ENCODE results near the gene INPP5F. TPM values are rescaled to one million over a fixed set of nuclear protein-coding genes. Genes with fewer than 3 reads are reported as not detected.

Gene INPP5F
- total and polyA plus RNA-seq, 10 of the 15 experiments (the other 5 are each of a cell fraction or from before 2014, with no cell fraction given) = 6.0 to 49.3 (median 34.3) TPM

GRCh38 chr10:119858063-119858462, 132.2 kb downstream of the INPP5F start:
- whole genome bisulfite sequencing (ENCODE audit: insufficient coverage, insufficient replicate concordance, low lambda C conversion rate, missing lambda C conversion rate) = 96% methylated on average over 1 of the region's 1 CpG
- POLR2A ChIA-PET = no interaction called here
- RAD21 ChIA-PET (ENCODE audit: unreplicated experiment) = interaction anchor here (0.6 to 6.1 kb wide), 7 partner anchors 13 to 306 kb away, joined by 3 to 144 read pairs (median 11); partner anchors contain the start of genes INPP5F and MCMBP
- Histone ChIP-seq H3K79me2 (ENCODE audit: control insufficient read depth, insufficient read depth, low read length) (peaks cover 32% of the 10 kb centered on the region), H3K9me3 (replicated peaks; ENCODE audit: control insufficient read depth, insufficient read depth, low read length) (no peaks in the 10 kb centered on the region), H3K27me3 (replicated peaks in 1 of 2; ENCODE audit: control insufficient read depth in 2 of 2, insufficient read depth in 2 of 2, low read length in 1 of 2) (no peaks in the 10 kb centered on the region), H3K4me3 (no peak overlapping the region), H3K4me2 (ENCODE audit: control insufficient read depth, insufficient read depth) (no peak overlapping the region), H2AFZ (ENCODE audit: control insufficient read depth, low read depth, low read length) (no peak overlapping the region), H3K27ac (ENCODE audit: control insufficient read depth, insufficient read depth) (no peak overlapping the region), H3K4me1 (ENCODE audit: control insufficient read depth, insufficient read depth, low read length) (peaks cover 8% of the 10 kb centered on the region), H3K36me3 (ENCODE audit: control insufficient read depth in 2 of 2, insufficient read depth in 2 of 2, low read length in 1 of 2) (peaks cover 5 to 21% of the 10 kb centered on the region in 2 experiments), H3K9ac (ENCODE audit: control insufficient read depth, insufficient read depth, low read length) (no peak overlapping the region), H4K20me1 (ENCODE audit: control insufficient read depth, insufficient read depth) (no peaks in the 10 kb centered on the region)
- CTCF ChIA-PET = interaction anchor here (0.9 to 9.7 kb wide), 17 partner anchors 9 to 241 kb away, joined by 3 to 276 read pairs (median 13); partner anchors contain the start of genes INPP5F and MCMBP
- FAIRE-seq = no peak
- TF ChIP-seq RELA (IDR thresholded peaks at IDR 0.05; ENCODE audit: borderline replicate concordance, partially characterized antibody) (no peak), NRF1 (conservative IDR thresholded peaks at IDR 0.05; ENCODE audit: low read depth, low read length) (no peak), POLR2A (IDR thresholded peaks at IDR 0.05; ENCODE audit: low read depth, low read length) (no peak)
- TF ChIP-seq, protein P1, sequence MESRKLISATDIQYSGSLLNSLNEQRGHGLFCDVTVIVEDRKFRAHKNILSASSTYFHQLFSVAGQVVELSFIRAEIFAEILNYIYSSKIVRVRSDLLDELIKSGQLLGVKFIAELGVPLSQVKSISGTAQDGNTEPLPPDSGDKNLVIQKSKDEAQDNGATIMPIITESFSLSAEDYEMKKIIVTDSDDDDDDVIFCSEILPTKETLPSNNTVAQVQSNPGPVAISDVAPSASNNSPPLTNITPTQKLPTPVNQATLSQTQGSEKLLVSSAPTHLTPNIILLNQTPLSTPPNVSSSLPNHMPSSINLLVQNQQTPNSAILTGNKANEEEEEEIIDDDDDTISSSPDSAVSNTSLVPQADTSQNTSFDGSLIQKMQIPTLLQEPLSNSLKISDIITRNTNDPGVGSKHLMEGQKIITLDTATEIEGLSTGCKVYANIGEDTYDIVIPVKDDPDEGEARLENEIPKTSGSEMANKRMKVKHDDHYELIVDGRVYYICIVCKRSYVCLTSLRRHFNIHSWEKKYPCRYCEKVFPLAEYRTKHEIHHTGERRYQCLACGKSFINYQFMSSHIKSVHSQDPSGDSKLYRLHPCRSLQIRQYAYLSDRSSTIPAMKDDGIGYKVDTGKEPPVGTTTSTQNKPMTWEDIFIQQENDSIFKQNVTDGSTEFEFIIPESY (IDR thresholded peaks at IDR 0.05) = no peak
- in situ Hi-C loops (cut with MboI) = loop anchor here (5.0 kb wide), 2 partner anchors 111 to 166 kb away; no protein-coding TSS in a partner anchor
- DNase-seq (ENCODE audit: low read depth, low spot score) = no peak
- intact Hi-C loops (cut with micrococcal nuclease; ENCODE audit: unreplicated experiment) = no loop called here
- ATAC-seq = no peak
- SMC1A ChIA-PET (ENCODE audit: uncharacterized antibody, unreplicated experiment) = interaction anchor here (0.7 to 9.3 kb wide), 15 partner anchors 9 to 190 kb away, joined by 3 to 211 read pairs (median 5); no protein-coding TSS in a partner anchor
- BruUV-seq (replicated peaks) = no TSS peak
